A549 (cell line): ENCODE measurements around the gene IRGQ. TPM values are rescaled to one million over a fixed set of nuclear protein-coding genes. Genes with fewer than 3 reads are reported as not detected.

Experiments used
- ATAC-seq, 2 experiments: fragments of 200-7000 bp in 1 of 2; fragments of >200 bp in 1 of 2; cut with Nextera tagmentation in 1 of 2; cut with Tn5 transposase in 1 of 2; 3 replicates each; pipeline versions ENCODE4 v1.8.0 to v1.9.1; 2018 to 2020; ENCODE audit warnings: mild to moderate bottlenecking in 1 of 2, moderate library complexity in 1 of 2
- CTCF ChIA-PET: fragments of 300-600 bp; sonication (Branson Sonifier 250); formaldehyde crosslinking; extraction: SDS; loops from one replicate; lab custom pipeline; 2021; ENCODE audit warnings: antibody characterized with exemption, inconsistent platforms; lab: Yijun Ruan, JAX
- POLR2A ChIA-PET: fragments of 350-600 bp; formaldehyde crosslinking; extraction: SDS; loops from one replicate; lab custom pipeline; 2021; ENCODE audit warnings: antibody characterized with exemption, inconsistent platforms; lab: Yijun Ruan, JAX
- DNase-seq, 2 experiments: peaks; one replicate each; pipeline versions ENCODE4 v3.0.0 to v3.0.0-alpha.2; 2011 to 2016; ENCODE audit warnings: low read depth in 1 of 2, low spot score in 1 of 2
- FAIRE-seq: peaks from 2 replicates; lab custom pipeline; 2011; peaks lifted over from hg19 to GRCh38; lab: Jason Lieb, UNC
- H3K27ac ChIP-seq, 2 experiments: fragments of >200 bp; sonication (Bioruptor Twin); formaldehyde crosslinking; 3 replicates each; pipeline ENCODE4 v1.5.1; 2016 to 2017
- H3K4me1 ChIP-seq: fragments of >200 bp; sonication (Bioruptor Twin); formaldehyde crosslinking; 3 replicates; pipeline ENCODE4 v1.6.1; 2016
- H3K4me2 ChIP-seq: fragments of >200 bp; sonication (Bioruptor Twin); formaldehyde crosslinking; 3 replicates; pipeline ENCODE4 v1.6.1; 2016
- H3K4me3 ChIP-seq: fragments of >200 bp; sonication (Bioruptor Twin); formaldehyde crosslinking; 3 replicates; pipeline ENCODE4 v1.5.1; 2016
- H3K9me3 ChIP-seq: fragments of >200 bp; sonication (Bioruptor Twin); formaldehyde crosslinking; 3 replicates; pipeline ENCODE4 v1.6.1; 2016
- BHLHE40 ChIP-seq: IDR thresholded peaks from 2 replicates; pipeline ENCODE4 v1.6.1; 2012; ENCODE audit warnings: low read depth, low read length, inconsistent platforms
- CBX2 ChIP-seq: fragments of 200-600 bp; sonication (generic); IDR thresholded peaks from 2 replicates; pipeline ENCODE4 v1.6.1; 2016; ENCODE audit warnings: low read depth, mild to moderate bottlenecking, borderline replicate concordance
- CTCF ChIP-seq: fragments of >200 bp; sonication (Bioruptor Twin); formaldehyde crosslinking; IDR thresholded peaks from 3 replicates; pipeline ENCODE4 v1.5.1; 2016
- E2F6 ChIP-seq: IDR thresholded peaks from 2 replicates; pipeline ENCODE4 v1.6.1; 2012; ENCODE audit warnings: low read depth, borderline replicate concordance
- ESRRA ChIP-seq: fragments of 150-350 bp; IDR thresholded peaks from 2 replicates; pipeline ENCODE4 v1.6.1; 2014; ENCODE audit warnings: mild to moderate bottlenecking, low read length, borderline replicate concordance
- GATA3 ChIP-seq: IDR thresholded peaks from 2 replicates; pipeline ENCODE4 v1.6.1; 2012; ENCODE audit warnings: borderline replicate concordance
- HEYL ChIP-seq: fragments of 250-450 bp; sonication (Bioruptor Pico); IDR thresholded peaks from 2 replicates; pipeline ENCODE4 v1.8.0; 2021; ENCODE audit warnings: mild to moderate bottlenecking, moderate library complexity
- MAX ChIP-seq: IDR thresholded peaks from 2 replicates; pipeline ENCODE4 v1.6.1; 2012
- MYC ChIP-seq: IDR thresholded peaks from 2 replicates; pipeline ENCODE4 v1.6.1; 2012; ENCODE audit warnings: mild to moderate bottlenecking, inconsistent platforms, low read length, improper control_type of control experiment, borderline replicate concordance
- NFE2L2 ChIP-seq: fragments of 150-350 bp; conservative IDR thresholded peaks from 2 replicates; pipeline ENCODE4 v1.6.1; 2014; ENCODE audit warnings: low read length
- PBX3 ChIP-seq: IDR thresholded peaks from 2 replicates; pipeline ENCODE4 v1.6.1; 2012
- POLR2AphosphoS2 ChIP-seq: conservative IDR thresholded peaks from 2 replicates; pipeline ENCODE4 v1.6.1; 2012; ENCODE audit warnings: low read length, improper control_type of control experiment, inconsistent platforms
- RAD21 ChIP-seq, 2 experiments: fragments of >200 bp in 1 of 2; sonication (Bioruptor Twin) in 1 of 2; formaldehyde crosslinking in 1 of 2; IDR thresholded peaks in 1 of 2; conservative IDR thresholded peaks in 1 of 2; 2 replicates in 1 of 2; 3 replicates in 1 of 2; pipeline ENCODE4 v1.6.1; 2012 to 2018; ENCODE audit warnings: inconsistent platforms in 1 of 2
- RARB ChIP-seq: fragments of 250-450 bp; sonication (Bioruptor Pico); IDR thresholded peaks from 2 replicates; pipeline ENCODE4 v1.8.0; 2021; ENCODE audit warnings: mild to moderate bottlenecking, moderate library complexity
- RCOR1 ChIP-seq: fragments of 150-350 bp; IDR thresholded peaks from 2 replicates; pipeline ENCODE4 v1.6.1; 2014; ENCODE audit warnings: antibody characterized with exemption, low read length, low read depth
- RFX5 ChIP-seq: fragments of 450-650 bp; IDR thresholded peaks from 2 replicates; pipeline ENCODE4 v1.7.1; 2014; ENCODE audit warnings: antibody characterized with exemption, mild to moderate bottlenecking, moderate library complexity
- RNF2 ChIP-seq: fragments of 200-600 bp; sonication (generic); IDR thresholded peaks from 2 replicates; pipeline ENCODE4 v1.6.1; 2016; ENCODE audit warnings: low read depth, mild to moderate bottlenecking, antibody characterized with exemption, moderate library complexity, borderline replicate concordance
- ZFP36 ChIP-seq: fragments of 450-650 bp; IDR thresholded peaks from 2 replicates; pipeline ENCODE4 v1.6.1; 2014; ENCODE audit warnings: borderline replicate concordance; ENCODE audit not compliant: partially characterized antibody
- ZNF302 ChIP-seq: fragments of 250-450 bp; sonication (Bioruptor Pico); IDR thresholded peaks from 2 replicates; pipeline ENCODE4 v1.9.0; 2021; ENCODE audit warnings: inconsistent platforms, mild to moderate bottlenecking, moderate library complexity
- ZSCAN20 ChIP-seq: fragments of 250-450 bp; sonication (Bioruptor Pico); IDR thresholded peaks from 2 replicates; pipeline ENCODE4 v1.8.0; 2022; ENCODE audit warnings: mild to moderate bottlenecking, moderate library complexity
- WGBS: methylation state at CpG from one replicate; pipeline ENCODE4 v1.1.6; 2017; ENCODE audit errors: missing lambda C conversion rate; 5-methylcytosine and 5-hydroxymethylcytosine counted together
- polyA plus RNA-seq, 4 experiments: library from polyadenylated mRNA; depleted of rRNA in 3 of 4; stranded (reverse); fragments of >200 nt; fragmentation: RNase III in 1 of 4; extraction: RNeasy Plus Mini Kit Qiagen cat#74134 plus additional on column Dnase treatment in 1 of 4; gene quantifications; 2 replicates in 3 of 4; 3 replicates in 1 of 4; pipeline ENCODE4 v1.2.3, GENCODE V29; 2011 to 2017

IRGQ gene
- polyA plus RNA-seq, 2 of the 4 experiments (the other 2 are of a cell fraction), result 6.5 to 10.0 TPM

GRCh38 chr19:43594081-43594697 is 1.7 kb downstream of the IRGQ start (continued):
- no peak for TF ChIP-seq NFE2L2
- no peak for TF ChIP-seq BHLHE40
- no peak for TF ChIP-seq HEYL (CRISPR knock-in tag)

GRCh38 chr19:43592800-43593350 is 3.1 kb downstream of the IRGQ start:
- Histone ChIP-seq H3K9me3 (no peaks in the 10 kb centered on the region), H3K4me2 (no peak overlapping the region), H3K4me1 (peaks cover 18% of the 10 kb centered on the region), H3K4me3 (no peak overlapping the region), H3K27ac (no peak overlapping the region)
- ChIA-PET CTCF (interaction anchor here (3.0 to 4.6 kb wide), 3 partner anchors 18 to 58 kb away, joined by 21 to 51 read pairs (median 44); partner anchors contain the start of genes PINLYP, XRCC1 and ZNF575), POLR2A (interaction anchor here (0.6 kb wide), 1 partner anchor 1183 kb away, joined by 4 read pairs; no protein-coding TSS in a partner anchor)
- ATAC-seq, result no peak
- 98% methylated on average over 37 of the region's 37 CpGs for WGBS
- TF ChIP-seq GATA3 (no peak), CBX2 (no peak), RCOR1 (no peak), MYC (no peak), MAX (no peak), POLR2AphosphoS2 (no peak), HEYL (CRISPR knock-in tag) (no peak), ZSCAN20 (CRISPR knock-in tag) (no peak), ZNF302 (no peak), RARB (CRISPR knock-in tag) (no peak), E2F6 (no peak), CTCF (no peak), RAD21 (conservative IDR thresholded peaks at IDR 0.05 in 1 of 2, IDR thresholded peaks at IDR 0.05 in 1 of 2) (no peak), RFX5 (no peak), ESRRA (no peak), ZFP36 (no peak)
- DNase-seq, result no peak
- no peak for FAIRE-seq

GRCh38 chr19:43591904-43592772 is 3.8 kb downstream of the IRGQ start:
- no peak for ATAC-seq
- Histone ChIP-seq H3K9me3 (no peaks in the 10 kb centered on the region), H3K27ac (no peak overlapping the region)
- TF ChIP-seq NFE2L2, result no peak
- no peak for TF ChIP-seq PBX3
- no peak for TF ChIP-seq RNF2
- TF ChIP-seq, all 56 proteins: peak for 0
- FAIRE-seq, result no peak
- WGBS, result 98% methylated on average over 55 of the region's 63 CpGs
- H3K4me2 ChIP-seq, result no peak overlapping the region
- H3K4me3 ChIP-seq, result no peak overlapping the region
- ChIA-PET POLR2A (no interaction called here), CTCF (no interaction called here)
- peaks cover 11% of the 10 kb centered on the region; the same call in 2 of the 3 replicates for H3K4me1 ChIP-seq
- DNase-seq, result no peak
